HG03064 (cell line): ENCODE measurements around the gene OTUD4.
A peak's percentile ranks its signal among the peaks of the same experiment; 100 is the strongest.

Source experiments
- ATAC-seq: cut with Tn5 transposase; IDR thresholded peaks from one replicate; pipeline ENCODE4 v1.9.1; 2021; ENCODE audit warnings: low read depth; ENCODE audit not compliant: unreplicated experiment

Gene OTUD4

GRCh38 chr4:145131848-145132247 lies 48.5 kb downstream of the OTUD4 start:
- no peak for ATAC-seq

- ATAC-seq: no peak
Measured at GRCh38 chr4:145130788-145131399, 49.5 kb downstream of the OTUD4 start.

DNA sequence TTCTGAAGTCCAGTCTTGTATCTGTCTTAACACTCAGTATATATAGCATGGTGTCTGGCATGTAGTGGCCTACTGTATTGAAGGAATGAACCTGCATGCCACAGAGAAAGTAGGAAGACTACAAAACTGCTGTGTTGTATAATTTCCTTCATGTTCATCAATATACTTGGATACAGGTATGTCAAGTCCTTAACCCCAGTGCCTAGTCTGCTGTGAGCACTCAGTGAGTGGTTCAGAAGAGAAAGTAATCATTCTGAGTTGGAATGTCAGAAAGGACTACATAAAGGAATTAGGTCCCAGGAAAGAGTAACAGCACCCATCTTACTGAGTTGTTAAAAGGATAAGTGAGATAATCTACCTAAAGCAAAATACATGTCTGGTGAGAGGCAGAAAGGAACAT lies 50.3 kb downstream of the OTUD4 start:
- ATAC-seq: no peak

- ATAC-seq: no peak
Measured at GRCh38 chr4:145125396-145125795, 55.0 kb downstream of the OTUD4 start.

DNA sequence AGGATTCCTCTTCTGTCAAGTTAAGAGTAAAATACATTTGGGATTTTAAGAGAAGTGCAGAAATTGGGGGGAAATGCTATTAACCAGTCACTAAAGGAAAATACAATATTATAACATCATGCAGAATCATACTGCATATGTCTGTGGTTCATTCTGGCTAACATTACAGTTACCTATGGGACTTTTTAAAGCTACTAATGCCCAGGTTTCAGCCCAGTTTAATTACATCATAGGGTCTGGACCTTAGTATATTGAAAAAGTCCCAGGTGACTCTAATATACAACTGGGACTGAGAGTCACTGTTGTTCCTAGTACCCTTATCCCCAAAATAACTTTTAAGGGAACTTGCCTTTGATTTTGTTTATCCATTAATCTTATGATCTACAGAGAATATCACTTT lies 72.3 kb downstream of the OTUD4 start:
- ATAC-seq: no peak

DNA sequence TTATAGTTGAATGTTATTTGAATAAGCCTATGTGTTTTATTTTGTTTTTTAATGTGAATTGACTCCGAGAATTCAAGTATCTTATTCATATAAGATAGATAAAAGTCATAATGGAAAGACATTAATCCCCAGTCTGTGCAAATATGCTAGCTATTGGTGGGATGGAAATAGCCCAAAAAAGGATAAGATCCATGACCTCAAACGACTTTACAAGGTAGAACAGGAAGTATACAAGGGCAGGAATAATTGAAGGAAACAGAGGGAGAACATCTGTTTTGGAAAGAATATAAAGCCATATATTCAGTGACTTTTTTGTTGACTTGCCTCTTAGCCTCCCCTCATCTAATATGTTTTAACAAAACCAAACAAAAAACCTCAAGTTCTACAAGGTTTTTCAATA lies 73.3 kb downstream of the OTUD4 start:
- no peak for ATAC-seq

- no peak for ATAC-seq
Measured at GRCh38 chr4:145103496-145103895, 76.9 kb downstream of the OTUD4 start.

GRCh38 chr4:145102619-145103018 lies 77.8 kb downstream of the OTUD4 start:
- ATAC-seq: no peak

- ATAC-seq: no peak
Measured at GRCh38 chr4:145101091-145101490, 79.3 kb downstream of the OTUD4 start.

DNA sequence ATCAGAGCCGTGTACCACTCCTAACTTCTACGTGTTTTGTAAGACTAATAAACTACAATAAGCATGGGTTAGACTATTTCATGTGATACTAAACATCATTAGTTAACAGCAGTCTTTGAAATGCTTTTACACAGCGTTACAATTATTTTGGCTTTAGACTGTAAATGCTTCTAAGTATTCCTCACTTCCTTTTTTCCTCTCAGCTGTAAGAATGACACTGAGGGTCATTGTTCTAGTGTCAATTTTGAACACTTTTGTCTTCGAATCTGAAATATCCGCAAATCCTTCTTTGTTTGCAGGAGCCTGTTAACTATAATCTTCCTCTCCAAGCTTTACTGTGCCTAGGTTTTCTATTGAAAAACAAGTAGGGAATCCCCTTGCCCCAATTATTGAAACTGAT lies 80.7 kb downstream of the OTUD4 start:
- no peak for ATAC-seq

- peak; percentile 4 for ATAC-seq
Measured at GRCh38 chr4:145098675-145099037, 81.7 kb downstream of the OTUD4 start.

- ATAC-seq: peak; percentile 78
Measured at GRCh38 chr4:145097821-145098674, 82.3 kb downstream of the OTUD4 start, which contains the start of the genes ABCE1 and ANAPC10. ABCE1 (plus strand) TSS chr4:145098311; CDS start chr4:145104413, 6,102 bp downstream. ANAPC10 (minus strand) TSS chr4:145098196; CDS start chr4:145096099, 2,097 bp downstream.

GRCh38 chr4:145097331-145097820 lies 83.0 kb downstream of the OTUD4 start:
- ATAC-seq: peak; percentile 1

GRCh38 chr4:145093638-145094037 lies 86.8 kb downstream of the OTUD4 start:
- no peak for ATAC-seq

DNA sequence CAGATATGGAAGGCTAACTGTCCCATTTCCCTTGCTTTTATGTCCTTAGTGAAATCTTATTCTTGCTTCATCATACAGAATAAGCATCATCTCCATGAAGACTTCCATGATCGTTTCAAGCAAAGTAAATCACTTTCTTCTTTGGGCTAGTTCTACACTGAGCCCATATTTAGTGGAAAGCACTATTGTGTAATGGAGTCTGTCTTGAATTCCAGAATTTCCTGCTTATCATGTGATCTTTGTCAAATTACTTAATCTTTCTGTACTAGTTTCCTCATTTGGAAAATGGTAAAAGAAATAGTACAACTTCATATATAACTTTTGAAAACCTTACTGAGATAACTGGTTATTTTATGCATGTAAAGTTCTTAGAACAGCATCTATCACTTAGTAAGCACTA lies 90.0 kb downstream of the OTUD4 start:
- no peak for ATAC-seq

DNA sequence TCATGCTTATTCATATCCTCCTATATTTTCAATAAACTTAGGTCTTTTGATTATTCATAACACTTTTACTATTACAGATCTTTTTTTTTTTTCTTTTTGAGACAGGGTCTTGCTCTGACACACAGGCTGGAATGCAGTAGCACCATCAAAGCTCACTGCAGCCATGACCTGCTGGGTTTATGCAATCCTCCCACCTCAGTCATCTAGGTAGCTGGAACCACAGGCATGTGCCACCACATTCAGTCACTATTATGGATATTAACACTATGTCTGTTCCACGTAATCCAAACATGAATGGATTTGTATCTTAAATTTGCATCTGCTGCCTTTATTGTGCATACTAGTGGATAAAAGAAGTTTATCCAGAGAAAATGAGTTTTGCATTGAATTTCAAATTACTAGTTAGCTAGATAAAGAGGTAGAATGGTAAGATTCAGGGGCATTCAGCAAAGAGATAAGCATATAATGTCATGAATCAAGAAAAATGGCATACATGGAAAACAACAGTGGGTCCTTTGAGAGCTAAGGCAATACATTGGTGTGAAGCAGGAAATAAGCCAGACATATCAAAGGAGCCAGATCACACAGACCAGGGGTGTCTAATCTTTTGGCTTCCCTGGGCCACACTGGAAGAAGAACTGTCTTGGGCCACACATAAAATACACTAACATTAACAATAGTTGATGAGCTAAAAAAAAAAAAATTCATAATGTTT lies 96.3 kb downstream of the OTUD4 start:
- ATAC-seq: no peak
